MCF 10A (cell line): ENCODE data around the gene PABPN1L. TPM values are rescaled to one million over a fixed set of nuclear protein-coding genes. Genes with fewer than 3 reads are reported as not detected.

ENCODE experiments used
- BruUV-seq: library from RNA; stranded (reverse); fragments of 400-500 nt; replicated peaks from 2 replicates; lab custom pipeline; 2021; lab: Mats Ljungman, UMichigan
- CTCF ChIA-PET: fragments of 300-600 bp; sonication (Branson Sonifier 250); formaldehyde crosslinking; extraction: SDS; loops from one replicate; lab custom pipeline; 2021; ENCODE audit warnings: antibody characterized with exemption, inconsistent platforms; lab: Yijun Ruan, JAX
- POLR2A ChIA-PET: fragments of 300-600, 350-650 bp; sonication (Branson Sonifier 250); formaldehyde crosslinking; extraction: SDS; loops from one replicate; lab custom pipeline; 2020; ENCODE audit warnings: antibody characterized with exemption, inconsistent platforms; lab: Yijun Ruan, JAX
- DNase-seq: peaks from one replicate; pipeline ENCODE4 v3.0.0-alpha.2; 2018; ENCODE audit not compliant: unreplicated experiment
- H3K27ac Mint-ChIP-seq: one replicate; pipeline ENCODE4 v1.8.0; 2022; ENCODE audit warnings: mild to moderate bottlenecking, low read depth, mixed read lengths; ENCODE audit not compliant: unreplicated experiment
- H3K27me3 Mint-ChIP-seq: one replicate; pipeline ENCODE4 v1.8.0; 2022; ENCODE audit warnings: mixed read lengths; ENCODE audit not compliant: insufficient read depth, unreplicated experiment
- H3K36me3 Mint-ChIP-seq: one replicate; pipeline ENCODE4 v1.8.0; 2022; ENCODE audit warnings: mild to moderate bottlenecking, moderate library complexity, mixed read lengths; ENCODE audit not compliant: insufficient read depth, unreplicated experiment
- H3K4me1 Mint-ChIP-seq: one replicate; pipeline ENCODE4 v1.8.0; 2022; ENCODE audit warnings: mixed read lengths; ENCODE audit not compliant: insufficient read depth, unreplicated experiment
- H3K4me3 Mint-ChIP-seq: one replicate; pipeline ENCODE4 v1.8.0; 2022; ENCODE audit warnings: mild to moderate bottlenecking, moderate library complexity, mixed read lengths; ENCODE audit not compliant: unreplicated experiment
- H3K9me3 Mint-ChIP-seq: one replicate; pipeline ENCODE4 v1.8.0; 2022; ENCODE audit warnings: mixed read lengths; ENCODE audit not compliant: unreplicated experiment
- CTCF ChIP-seq: fragments of 200-600 bp; IDR thresholded peaks from one replicate; pipeline ENCODE4 v1.8.0; 2022; ENCODE audit warnings: antibody characterized with exemption, mild to moderate bottlenecking; ENCODE audit not compliant: unreplicated experiment
- intact Hi-C: fragments of 100-400 bp; cut with micrococcal nuclease; formaldehyde crosslinking; loops from 2 replicates; pipeline ENCODE4 v1.14.1; 2022
- total RNA-seq: library from RNA; stranded (reverse); gene quantifications from 2 replicates; pipeline ENCODE4 v1.2.3, GENCODE V29; 2022

The PABPN1L gene
- total RNA-seq, 1 experiment from 2014 or later = not detected

GRCh38 chr16:88884569-88885271, 18.3 kb upstream of the PABPN1L start:
- Mint-ChIP-seq H3K4me3 (no peak overlapping the region), H3K4me1 (peaks cover 11% of the 10 kb centered on the region), H3K9me3 (no peaks in the 10 kb centered on the region), H3K27ac (no peak overlapping the region), H3K36me3 (no peaks in the 10 kb centered on the region), H3K27me3 (no peaks in the 10 kb centered on the region)
- no peak for TF ChIP-seq CTCF
- DNase-seq = no peak
- intact Hi-C loops = no loop called here
- ChIA-PET CTCF (no interaction called here), POLR2A (no interaction called here)
- BruUV-seq = no TSS peak

- intact Hi-C loops = no loop called here
- H3K4me1 Mint-ChIP-seq = peaks cover 13% of the 10 kb centered on the region
- ChIA-PET CTCF (no interaction called here), POLR2A (no interaction called here)
- H3K9me3 Mint-ChIP-seq = no peaks in the 10 kb centered on the region
- H3K36me3 Mint-ChIP-seq = no peaks in the 10 kb centered on the region
- no peak overlapping the region for H3K4me3 Mint-ChIP-seq
- H3K27ac Mint-ChIP-seq = no peak overlapping the region
- H3K27me3 Mint-ChIP-seq = no peaks in the 10 kb centered on the region
- no peak for DNase-seq
- no TSS peak for BruUV-seq
- TF ChIP-seq CTCF = no peak
Measured at GRCh38 chr16:88883946-88884345, 17.5 kb upstream of the PABPN1L start.

- Mint-ChIP-seq H3K27ac (no peak overlapping the region), H3K4me3 (no peak overlapping the region), H3K9me3 (no peaks in the 10 kb centered on the region), H3K4me1 (peaks cover 13% of the 10 kb centered on the region), H3K27me3 (no peaks in the 10 kb centered on the region), H3K36me3 (no peaks in the 10 kb centered on the region)
- POLR2A ChIA-PET = no interaction called here
- TF ChIP-seq CTCF = no peak
- DNase-seq = no peak
- no TSS peak for BruUV-seq
- CTCF ChIA-PET = no interaction called here
- intact Hi-C loops = no loop called here
Measured at GRCh38 chr16:88883117-88883895, 16.8 kb upstream of the PABPN1L start.

GRCh38 chr16:88882358-88883030, 16.0 kb upstream of the PABPN1L start:
- intact Hi-C loops = no loop called here
- H3K27me3 Mint-ChIP-seq = peaks cover 7% of the 10 kb centered on the region
- ChIA-PET POLR2A (no interaction called here), CTCF (interaction anchor here (1.8 kb wide), 1 partner anchor 25 kb away, joined by 4 read pairs; the partner anchor contains the start of gene TRAPPC2L)
- no TSS peak for BruUV-seq
- peaks cover 13% of the 10 kb centered on the region for H3K4me1 Mint-ChIP-seq
- no peak overlapping the region for H3K27ac Mint-ChIP-seq
- no peak for DNase-seq
- H3K9me3 Mint-ChIP-seq = no peaks in the 10 kb centered on the region
- TF ChIP-seq CTCF = no peak
- no peak overlapping the region for H3K4me3 Mint-ChIP-seq
- no peaks in the 10 kb centered on the region for H3K36me3 Mint-ChIP-seq
